ENCODE data around the gene FANCM.

The FANCM gene

DNA sequence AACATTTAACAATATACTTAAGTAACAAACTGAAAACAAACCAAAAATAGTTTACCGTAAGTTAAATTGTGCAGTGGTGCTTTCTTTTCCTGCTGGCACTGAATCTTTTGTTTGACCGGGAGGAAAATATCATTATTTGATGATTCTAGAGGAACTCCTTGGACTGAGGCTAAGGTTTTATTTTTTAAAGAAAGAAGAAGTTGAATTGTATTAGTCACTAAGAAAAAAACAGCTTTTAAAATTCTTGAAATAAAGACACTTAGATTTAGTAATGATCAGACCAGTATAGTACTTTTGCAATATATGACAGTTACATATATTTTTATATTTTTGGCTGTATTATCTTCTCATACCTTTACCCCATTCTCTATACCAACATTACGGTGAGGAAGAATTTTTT, 107.0 kb downstream of the FANCM start:
- DNase-seq (ENCODE audit: low read depth, low spot score) = no peak

DNA sequence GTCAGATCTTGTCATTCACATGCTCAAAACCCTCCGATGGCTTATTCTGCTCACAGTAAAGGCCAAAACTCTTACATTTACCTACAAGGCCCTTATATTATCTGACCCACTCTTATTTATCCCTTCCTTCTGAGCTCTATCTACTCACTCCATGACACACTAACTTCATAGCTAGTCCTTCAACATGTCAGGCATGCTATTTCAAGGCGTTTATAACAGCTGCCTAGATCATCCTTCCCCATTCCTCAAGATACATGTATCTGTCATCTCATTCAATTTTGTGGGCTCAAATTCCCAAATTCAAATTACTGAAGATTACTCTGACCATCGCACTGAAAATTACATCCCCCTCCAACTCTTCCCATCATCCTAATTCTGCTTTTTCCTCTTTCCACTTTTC, 110.4 kb downstream of the FANCM start:
- DNase-seq (ENCODE audit: low read depth, low spot score) = no peak

GRCh38 chr14:45246691-45247090, 111.0 kb downstream of the FANCM start:
- no peak for DNase-seq (ENCODE audit: low read depth, low spot score)

- DNase-seq (ENCODE audit: low read depth, low spot score) = no peak
Observed at GRCh38 chr14:45247427-45247826, 111.7 kb downstream of the FANCM start.

DNA sequence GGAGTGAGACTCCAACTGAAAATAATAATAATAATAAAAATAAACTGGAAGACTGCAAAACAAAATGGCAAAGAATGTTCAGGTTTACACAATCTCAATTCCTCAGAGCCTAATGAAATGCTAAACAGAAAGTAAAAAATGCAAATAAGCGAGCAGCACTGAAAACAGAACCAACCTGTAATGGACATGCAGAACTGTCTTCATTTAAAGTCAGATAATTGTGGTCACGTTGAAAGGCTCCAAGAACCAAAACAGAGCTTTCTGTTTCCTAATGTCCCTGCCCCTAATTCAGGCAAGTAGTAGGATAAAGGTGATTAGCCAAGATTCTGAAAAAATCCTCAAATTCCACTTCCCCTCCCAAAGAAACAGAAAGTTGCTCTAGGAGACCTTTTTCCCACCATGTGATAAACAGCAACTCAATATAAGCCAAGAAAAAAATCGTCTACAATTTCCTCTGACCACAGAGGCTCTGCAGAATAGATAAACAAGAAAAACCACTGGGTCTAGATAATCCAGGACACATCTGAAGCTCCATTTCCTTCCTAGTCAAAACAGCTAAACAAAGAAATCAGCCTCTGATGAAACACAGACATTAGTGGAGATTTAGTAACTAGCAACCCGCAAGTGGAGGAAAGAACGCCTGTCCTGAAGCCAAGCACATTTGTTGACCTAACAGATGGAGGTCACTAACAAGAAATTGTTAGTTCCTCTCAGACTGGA, 114.3 kb downstream of the FANCM start:
- DNase-seq (ENCODE audit: low read depth, low spot score) = no peak

All from brain pericyte (primary cell).